ENCODE results near the gene SLC38A10. TPM values are rescaled to one million over a fixed set of nuclear protein-coding genes. Genes with fewer than 3 reads are reported as not detected.

SLC38A10 gene
- total RNA-seq, 1 donor from 2014 or later = 100 TPM

DNA sequence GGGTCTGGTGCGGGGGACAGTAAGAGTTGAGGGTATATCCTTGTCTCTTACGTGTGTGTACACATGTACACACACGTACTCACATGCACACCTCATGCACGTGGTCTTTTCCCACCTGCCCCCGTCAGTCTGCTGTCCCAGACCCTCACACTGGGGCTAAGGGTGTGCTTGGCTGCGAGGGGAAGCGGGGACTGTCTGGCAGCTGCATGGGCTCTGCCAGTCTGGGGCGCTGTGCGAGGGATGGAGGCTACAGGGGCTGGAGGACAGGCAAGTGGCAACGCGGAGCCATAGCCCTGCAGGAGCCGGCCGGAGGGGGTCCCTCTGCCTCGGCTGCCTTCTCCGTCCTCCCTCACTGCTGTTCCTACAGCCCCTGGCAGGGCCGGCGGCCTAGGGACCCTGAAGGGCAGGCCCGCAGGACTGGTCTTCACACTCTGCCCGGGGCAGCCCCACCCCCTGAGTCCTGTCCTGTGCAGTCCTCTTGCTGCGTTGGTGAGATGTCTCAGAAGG lies 20.8 kb upstream of the SLC38A10 start:
- H3K27me3 ChIP-seq (ENCODE audit: control insufficient read depth, insufficient read depth, low read length) = peaks cover 25% of the 10 kb centered on the region
- TF ChIP-seq, protein P1, sequence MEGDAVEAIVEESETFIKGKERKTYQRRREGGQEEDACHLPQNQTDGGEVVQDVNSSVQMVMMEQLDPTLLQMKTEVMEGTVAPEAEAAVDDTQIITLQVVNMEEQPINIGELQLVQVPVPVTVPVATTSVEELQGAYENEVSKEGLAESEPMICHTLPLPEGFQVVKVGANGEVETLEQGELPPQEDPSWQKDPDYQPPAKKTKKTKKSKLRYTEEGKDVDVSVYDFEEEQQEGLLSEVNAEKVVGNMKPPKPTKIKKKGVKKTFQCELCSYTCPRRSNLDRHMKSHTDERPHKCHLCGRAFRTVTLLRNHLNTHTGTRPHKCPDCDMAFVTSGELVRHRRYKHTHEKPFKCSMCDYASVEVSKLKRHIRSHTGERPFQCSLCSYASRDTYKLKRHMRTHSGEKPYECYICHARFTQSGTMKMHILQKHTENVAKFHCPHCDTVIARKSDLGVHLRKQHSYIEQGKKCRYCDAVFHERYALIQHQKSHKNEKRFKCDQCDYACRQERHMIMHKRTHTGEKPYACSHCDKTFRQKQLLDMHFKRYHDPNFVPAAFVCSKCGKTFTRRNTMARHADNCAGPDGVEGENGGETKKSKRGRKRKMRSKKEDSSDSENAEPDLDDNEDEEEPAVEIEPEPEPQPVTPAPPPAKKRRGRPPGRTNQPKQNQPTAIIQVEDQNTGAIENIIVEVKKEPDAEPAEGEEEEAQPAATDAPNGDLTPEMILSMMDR (IDR thresholded peaks at IDR 0.05; ENCODE audit: insufficient read depth, low read length, poor library complexity, severe bottlenecking) = no peak
- no peaks in the 10 kb centered on the region for H3K36me3 ChIP-seq (ENCODE audit: control insufficient read depth, insufficient read depth, low read length)
- no peak for DNase-seq (ENCODE audit: low read depth)
- no peak overlapping the region for H3K4me3 ChIP-seq (ENCODE audit: low read depth, low read length)

GRCh38 chr17:81315129-81315884 lies 20.2 kb upstream of the SLC38A10 start:
- TF ChIP-seq, protein P1 (IDR thresholded peaks at IDR 0.05; ENCODE audit: insufficient read depth, low read length, poor library complexity, severe bottlenecking) = no peak
- DNase-seq (ENCODE audit: low read depth) = no peak
- H3K27me3 ChIP-seq (ENCODE audit: control insufficient read depth, insufficient read depth, low read length) = peaks cover 25% of the 10 kb centered on the region
- H3K36me3 ChIP-seq (ENCODE audit: control insufficient read depth, insufficient read depth, low read length) = no peaks in the 10 kb centered on the region
- no peak overlapping the region for H3K4me3 ChIP-seq (ENCODE audit: low read depth, low read length)

GRCh38 chr17:81314398-81315081 lies 19.4 kb upstream of the SLC38A10 start:
- DNase-seq (ENCODE audit: low read depth) = no peak
- Histone ChIP-seq H3K36me3 (ENCODE audit: control insufficient read depth, insufficient read depth, low read length) (no peaks in the 10 kb centered on the region), H3K4me3 (ENCODE audit: low read depth, low read length) (no peak overlapping the region), H3K27me3 (ENCODE audit: control insufficient read depth, insufficient read depth, low read length) (peaks cover 25% of the 10 kb centered on the region)
- TF ChIP-seq, protein P1 (IDR thresholded peaks at IDR 0.05; ENCODE audit: insufficient read depth, low read length, poor library complexity, severe bottlenecking) = no peak

DNA sequence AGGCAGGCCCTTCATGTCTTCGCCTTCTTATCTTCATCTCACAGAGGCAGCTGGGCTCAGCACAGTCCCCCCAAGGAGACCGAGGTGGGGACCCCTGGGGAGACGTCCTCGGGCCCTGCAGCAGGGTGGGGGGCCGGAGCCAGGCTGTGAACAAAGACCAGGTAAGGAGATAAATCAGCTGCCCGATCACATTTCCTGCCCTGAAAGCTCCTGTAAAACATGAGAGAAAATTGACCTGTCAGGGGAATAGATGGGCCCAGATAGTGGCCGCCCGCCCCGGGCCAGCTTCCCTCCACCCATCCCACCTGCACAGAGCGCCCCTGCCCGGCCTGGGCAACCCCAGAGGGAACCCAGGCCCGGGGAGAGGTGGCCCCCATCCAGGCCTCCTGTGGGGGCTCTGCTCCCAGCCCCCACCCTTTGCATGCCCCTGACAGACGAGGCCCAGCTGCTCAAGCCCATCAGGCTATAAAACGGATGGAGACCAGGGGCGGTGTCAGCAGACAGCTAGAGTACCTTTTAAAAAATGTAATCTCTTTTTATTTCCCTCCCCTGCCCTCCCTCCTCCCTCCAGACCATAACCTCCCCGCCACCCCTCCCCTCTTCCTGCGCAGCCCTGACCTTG lies 18.8 kb upstream of the SLC38A10 start:
- TF ChIP-seq, protein P1 (IDR thresholded peaks at IDR 0.05; ENCODE audit: insufficient read depth, low read length, poor library complexity, severe bottlenecking) = no peak

DNA sequence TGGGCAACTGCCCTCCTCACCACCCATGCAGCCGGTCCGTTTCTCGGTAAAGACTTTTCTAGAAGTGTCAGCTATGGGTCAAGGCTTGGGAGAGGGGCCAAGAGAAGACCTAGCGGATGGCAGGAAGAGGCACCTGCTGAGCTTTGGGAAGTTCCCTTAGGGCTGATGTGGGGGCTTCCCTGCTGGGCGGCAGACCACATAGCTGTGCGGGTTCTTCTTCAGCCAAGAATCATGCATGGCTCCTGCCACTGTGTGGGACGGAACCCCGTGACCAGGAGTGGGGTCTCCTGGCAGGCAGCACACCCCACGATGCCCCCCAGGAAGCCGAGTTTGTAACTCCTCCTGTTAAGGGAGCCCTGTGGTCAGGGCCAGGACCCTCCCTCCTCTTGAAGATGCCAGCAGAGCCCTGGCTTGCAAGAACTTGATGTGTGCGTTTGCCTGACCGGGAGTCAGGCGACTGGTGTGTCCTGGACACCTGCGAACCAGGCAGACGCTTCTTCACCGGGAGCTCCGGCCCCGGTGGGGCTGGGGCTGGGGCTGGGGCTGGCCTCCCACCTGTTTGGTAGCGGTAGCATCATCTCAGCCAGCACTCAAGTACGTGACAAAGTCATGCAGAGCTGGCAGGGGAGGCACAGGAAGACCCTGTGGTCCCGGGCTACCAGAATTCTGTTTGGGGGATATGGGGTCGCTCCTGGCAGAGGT lies 17.7 kb upstream of the SLC38A10 start:
- Histone ChIP-seq H3K4me3 (ENCODE audit: low read depth, low read length) (no peak overlapping the region), H3K36me3 (ENCODE audit: control insufficient read depth, insufficient read depth, low read length) (no peaks in the 10 kb centered on the region), H3K27me3 (ENCODE audit: control insufficient read depth, insufficient read depth, low read length) (peaks cover 25% of the 10 kb centered on the region)
- no peak for DNase-seq (ENCODE audit: low read depth)
- TF ChIP-seq, protein P1 (IDR thresholded peaks at IDR 0.05; ENCODE audit: insufficient read depth, low read length, poor library complexity, severe bottlenecking) = no peak

More for the DNA sequence above, 18.8 kb upstream of the SLC38A10 start:
- no peak for DNase-seq (ENCODE audit: low read depth)
- no peak overlapping the region for H3K4me3 ChIP-seq (ENCODE audit: low read depth, low read length)
- no peaks in the 10 kb centered on the region for H3K36me3 ChIP-seq (ENCODE audit: control insufficient read depth, insufficient read depth, low read length)
- peaks cover 25% of the 10 kb centered on the region for H3K27me3 ChIP-seq (ENCODE audit: control insufficient read depth, insufficient read depth, low read length)
